Activated CD8-positive, alpha-beta memory T cell treated with anti-CD3 and anti-CD28 coated beads for 48 hours (primary cell): ENCODE measurements around the gene CLOCK.

Experiments
- DNase-seq, 3 experiments: peaks; one replicate each; pipeline ENCODE4 v3.0.0-alpha.2; 2020; ENCODE audit warnings: low read depth in 2 of 3, low spot score in 2 of 3

The CLOCK gene

GRCh38 chr4:55483315-55483714, 63.4 kb downstream of the CLOCK start:
- DNase-seq, result no peak

GRCh38 chr4:55475394-55476243, 71.1 kb downstream of the CLOCK start:
- DNase-seq, result no peak

GRCh38 chr4:55469979-55470378, 76.7 kb downstream of the CLOCK start:
- DNase-seq, result no peak

- no peak for DNase-seq
Observed at GRCh38 chr4:55468724-55469123, 78.0 kb downstream of the CLOCK start.

- DNase-seq, result no peak
Observed at GRCh38 chr4:55466001-55466400, 80.7 kb downstream of the CLOCK start.

GRCh38 chr4:55458611-55459010, 88.1 kb downstream of the CLOCK start:
- DNase-seq, result no peak

- no peak for DNase-seq
Observed at GRCh38 chr4:55458164-55458563, 88.5 kb downstream of the CLOCK start.

GRCh38 chr4:55450566-55450965, 96.1 kb downstream of the CLOCK start:
- DNase-seq, result no peak

GRCh38 chr4:55447831-55448230, 98.9 kb downstream of the CLOCK start:
- DNase-seq, result no peak

- no peak for DNase-seq
Observed at GRCh38 chr4:55447108-55447708, 99.5 kb downstream of the CLOCK start.

GRCh38 chr4:55446578-55446922, 100.2 kb downstream of the CLOCK start:
- DNase-seq, result no peak

GRCh38 chr4:55445921-55446577, 100.7 kb downstream of the CLOCK start:
- DNase-seq, result no peak

GRCh38 chr4:55444827-55445226, 101.9 kb downstream of the CLOCK start:
- DNase-seq, result no peak

GRCh38 chr4:55442541-55442940, 104.2 kb downstream of the CLOCK start:
- no peak for DNase-seq

GRCh38 chr4:55440786-55441185, 105.9 kb downstream of the CLOCK start:
- no peak for DNase-seq

- no peak for DNase-seq
Observed at GRCh38 chr4:55439023-55439422, 107.7 kb downstream of the CLOCK start.

GRCh38 chr4:55438314-55438713, 108.4 kb downstream of the CLOCK start:
- DNase-seq, result no peak

GRCh38 chr4:55437823-55438222, 108.9 kb downstream of the CLOCK start:
- no peak for DNase-seq

- no peak for DNase-seq
Observed at GRCh38 chr4:55437356-55437796, 109.3 kb downstream of the CLOCK start.

- DNase-seq, result no peak
Observed at GRCh38 chr4:55435141-55435841, 111.4 kb downstream of the CLOCK start.

- no peak for DNase-seq
Observed at GRCh38 chr4:55431710-55432336, 114.9 kb downstream of the CLOCK start.
